GM12878 (cell line): ENCODE data around the gene CWF19L2. TPM values are rescaled to one million over a fixed set of nuclear protein-coding genes. Genes with fewer than 3 reads are reported as not detected.
"Not testable (repeated sequence)": the region's sequence is repeated elsewhere in the genome, so short reads cannot be mapped to it uniquely, and the experiment has no call there.

Experiments used
- ATAC-seq: fragments of 200-7000 bp; cut with Tn5 transposase; 3 replicates; pipeline ENCODE4 v1.9.1; 2020; ENCODE audit warnings: mild to moderate bottlenecking, moderate library complexity
- BruUV-seq: library from RNA; stranded (reverse); fragments of 400-500 nt; replicated peaks from 2 replicates; lab custom pipeline; 2021; lab: Mats Ljungman, UMichigan
- CTCF ChIA-PET: fragments of 300-600 bp; sonication (Branson Sonifier 250); formaldehyde crosslinking; extraction: SDS; loops from one replicate; lab custom pipeline; 2021; ENCODE audit warnings: inconsistent platforms; lab: Yijun Ruan, JAX
- POLR2A ChIA-PET: fragments of 350-600 bp; formaldehyde crosslinking; extraction: SDS; loops from one replicate; lab custom pipeline; 2021; ENCODE audit warnings: inconsistent platforms; lab: Charles Lee
- RAD21 ChIA-PET: fragments of 300-600 bp; sonication (Branson Sonifier 250); formaldehyde crosslinking; loops from one replicate; lab custom pipeline; 2023; ENCODE audit warnings: antibody characterized with exemption; ENCODE audit not compliant: unreplicated experiment; lab: Charles Lee
- SMC1A ChIA-PET: fragments of 300-600 bp; sonication (Branson Sonifier 250); formaldehyde crosslinking; loops from one replicate; lab custom pipeline; 2023; ENCODE audit not compliant: unreplicated experiment, uncharacterized antibody; lab: Charles Lee
- DNase-seq: peaks from one replicate; pipeline ENCODE4 v3.0.0-alpha.2; 2011; ENCODE audit warnings: low read depth, low spot score
- FAIRE-seq: peaks from 3 replicates; lab custom pipeline; 2011; peaks lifted over from hg19 to GRCh38; lab: Jason Lieb, UNC
- H2AFZ ChIP-seq: 2 replicates; pipeline ENCODE4 v1.6.0; 2011; ENCODE audit warnings: low read depth, low read length, control low read depth; ENCODE audit not compliant: control insufficient read depth
- H3K27ac ChIP-seq: 2 replicates; pipeline ENCODE4 v1.5.1; 2011; ENCODE audit warnings: control low read depth; ENCODE audit not compliant: control insufficient read depth, insufficient read depth
- H3K27me3 ChIP-seq, 2 experiments: replicated peaks in 1 of 2; 2 replicates each; pipeline versions ENCODE4 v1.6.0 to v1.6.1; 2011; ENCODE audit warnings: low read length in 1 of 2; ENCODE audit not compliant: control insufficient read depth in 2 of 2, insufficient read depth in 2 of 2
- H3K36me3 ChIP-seq, 2 experiments: 2 replicates each; pipeline ENCODE4 v1.5.1; 2011; ENCODE audit warnings: low read length in 1 of 2; ENCODE audit not compliant: control insufficient read depth in 2 of 2, insufficient read depth in 2 of 2
- H3K4me1 ChIP-seq: 2 replicates; pipeline ENCODE4 v1.6.1; 2011; ENCODE audit warnings: mild to moderate bottlenecking, low read length, moderate library complexity, mixed read lengths; ENCODE audit not compliant: control insufficient read depth, insufficient read depth
- H3K4me2 ChIP-seq: 2 replicates; pipeline ENCODE4 v1.6.0; 2011; ENCODE audit warnings: control low read depth; ENCODE audit not compliant: control insufficient read depth, insufficient read depth
- H3K4me3 ChIP-seq: fragments of 200-600 bp; sonication (generic); 2 replicates; pipeline ENCODE4 v1.5.1; 2016
- H3K79me2 ChIP-seq: 2 replicates; pipeline ENCODE4 v1.6.0; 2011; ENCODE audit warnings: low read length; ENCODE audit not compliant: control insufficient read depth, insufficient read depth
- H3K9ac ChIP-seq: 2 replicates; pipeline ENCODE4 v1.8.0; 2011; ENCODE audit warnings: low read length, control low read depth, mixed read lengths; ENCODE audit not compliant: control insufficient read depth, insufficient read depth
- H3K9me3 ChIP-seq: replicated peaks from 3 replicates; pipeline ENCODE4 v1.5.1; 2011; ENCODE audit warnings: mild to moderate bottlenecking, low read length; ENCODE audit not compliant: control insufficient read depth, insufficient read depth
- H4K20me1 ChIP-seq: 2 replicates; pipeline ENCODE4 v1.6.0; 2011; ENCODE audit not compliant: control insufficient read depth, insufficient read depth
- BRCA1 ChIP-seq: IDR thresholded peaks from 2 replicates; pipeline ENCODE4 v1.6.1; 2011; ENCODE audit warnings: low read depth, low read length, improper control_type of control experiment
- CREB1 ChIP-seq: IDR thresholded peaks from 2 replicates; pipeline ENCODE4 v1.6.1; 2012; ENCODE audit warnings: low read depth, mild to moderate bottlenecking, inconsistent platforms
- EED ChIP-seq: sonication (generic); IDR thresholded peaks from 2 replicates; pipeline ENCODE4 v1.6.1; 2016; ENCODE audit warnings: antibody characterized with exemption, low read depth
- MYB ChIP-seq: fragments of 150-350 bp; IDR thresholded peaks from 2 replicates; pipeline ENCODE4 v1.6.1; 2014; ENCODE audit warnings: mild to moderate bottlenecking, low read depth, low read length, borderline replicate concordance
- NFYB ChIP-seq: IDR thresholded peaks from 2 replicates; pipeline ENCODE4 v1.6.1; 2011; ENCODE audit warnings: low read depth, mild to moderate bottlenecking, low read length, improper control_type of control experiment, moderate library complexity; ENCODE audit not compliant: insufficient read depth
- PBX3 ChIP-seq: IDR thresholded peaks from 2 replicates; pipeline ENCODE4 v1.6.1; 2011; ENCODE audit warnings: mild to moderate bottlenecking, low read depth, low read length, moderate library complexity; ENCODE audit not compliant: insufficient replicate concordance
- RCOR1 ChIP-seq: conservative IDR thresholded peaks from 2 replicates; pipeline ENCODE4 v1.6.1; 2012; ENCODE audit warnings: low read depth, low read length, improper control_type of control experiment
- RFX5 ChIP-seq: IDR thresholded peaks from 2 replicates; pipeline ENCODE4 v1.6.1; 2011; ENCODE audit warnings: low read depth, low read length, improper control_type of control experiment
- TCF3 ChIP-seq: IDR thresholded peaks from 2 replicates; pipeline ENCODE4 v1.6.1; 2012; ENCODE audit warnings: low read depth, mild to moderate bottlenecking, low read length, borderline replicate concordance; ENCODE audit not compliant: insufficient read depth
- TCF7 ChIP-seq: IDR thresholded peaks from 2 replicates; pipeline ENCODE4 v1.6.1; 2014; ENCODE audit warnings: antibody characterized with exemption, borderline replicate concordance
- ZBTB4 ChIP-seq: fragments of 450-650 bp; formaldehyde crosslinking; IDR thresholded peaks from 2 replicates; pipeline ENCODE4 v1.4.0; 2022; ENCODE audit warnings: mild to moderate bottlenecking, moderate library complexity
- WGBS: methylation state at CpG from one replicate; pipeline ENCODE4 v1.1.6; 2016; ENCODE audit warnings: low lambda C conversion rate; ENCODE audit not compliant: insufficient replicate concordance, insufficient coverage; ENCODE audit errors: missing lambda C conversion rate; 5-methylcytosine and 5-hydroxymethylcytosine counted together
- in situ Hi-C: fragments of 300-500 bp; cut with MboI; formaldehyde crosslinking; loops from 9 replicates; pipeline ENCODE4 v1.14.3; 2018; ENCODE audit warnings: mixed read lengths
- intact Hi-C: fragments of 100-400 bp; cut with micrococcal nuclease; formaldehyde crosslinking; loops from one replicate; pipeline ENCODE4 v1.14.2; 2022; ENCODE audit not compliant: unreplicated experiment
- polyA plus RNA-seq, 11 experiments: library from polyadenylated mRNA; depleted of rRNA in 4 of 11; unstranded in 6 of 11; stranded (reverse) in 5 of 11; fragments of >200 nt; fragmentation: Nextera tagmentation in 4 of 11; fragmentation: Illumina TruSeq in 1 of 11; extraction: Ambion mirVana in 4 of 11; extraction: Trizol in 1 of 11; gene quantifications; 1 replicate in 1 of 11; 2 replicates in 10 of 11; pipeline versions ENCODE4 v1.2.1 to v1.2.3, GENCODE V29; 2011 to 2016; ENCODE audit warnings: inconsistent platforms in 2 of 11, missing spikeins in 2 of 11, low read depth in 1 of 11
- total RNA-seq, 4 experiments: library from RNA; depleted of rRNA in 3 of 4; stranded (reverse); fragments of >200 nt in 3 of 4; fragmentation: Illumina TruSeq in 1 of 4; extraction: Trizol in 1 of 4; gene quantifications; 2 replicates each; pipeline versions ENCODE4 v1.2.1 to v1.2.3, GENCODE V29; 2013 to 2021

The CWF19L2 gene
- total and polyA plus RNA-seq, 10 of the 15 experiments (the other 5 are each of a cell fraction or from before 2014, with no cell fraction given): 4.5 to 18.8 (median 7.2) TPM

- CTCF ChIA-PET, DNase-seq, H3K79me2 ChIP-seq, H2AFZ ChIP-seq, SMC1A ChIA-PET: not testable (repeated sequence)
- TF ChIP-seq NFYB: peak; percentile 56
- TF ChIP-seq, all 136 proteins: peak for 1; not testable (repeated sequence) for 135
- POLR2A ChIA-PET, H3K36me3 ChIP-seq, ATAC-seq, H3K9ac ChIP-seq, RAD21 ChIA-PET, H4K20me1 ChIP-seq, BruUV-seq, intact Hi-C loops, FAIRE-seq, H3K27me3 ChIP-seq, H3K27ac ChIP-seq, H3K4me1 ChIP-seq, in situ Hi-C loops, H3K9me3 ChIP-seq, H3K4me2 ChIP-seq, H3K4me3 ChIP-seq: not testable (repeated sequence)
- 84% methylated on average over 7 of the region's 7 CpGs for WGBS
Measured at GRCh38 chr11:107497371-107497770, 39.7 kb upstream of the CWF19L2 start.

GRCh38 chr11:107496011-107496410 lies 38.4 kb upstream of the CWF19L2 start:
- ChIA-PET CTCF (interaction anchor here (1.0 kb wide), 1 partner anchor 14 kb away, joined by 3 read pairs; no protein-coding TSS in a partner anchor), POLR2A (no interaction called here), SMC1A (interaction anchor here (1.9 kb wide), 1 partner anchor 11 kb away, joined by 6 read pairs; no protein-coding TSS in a partner anchor), RAD21 (no interaction called here)
- no TSS peak for BruUV-seq
- Histone ChIP-seq H3K4me2 (no peak overlapping the region), H3K9me3 (no peaks in the 10 kb centered on the region), H3K9ac (no peak overlapping the region), H2AFZ (no peak overlapping the region), H3K27ac (no peak overlapping the region), H3K36me3 (no peaks in the 10 kb centered on the region), H3K4me3 (no peak overlapping the region), H3K4me1 (no peaks in the 10 kb centered on the region), H4K20me1 (no peaks in the 10 kb centered on the region), H3K27me3 (no peaks in the 10 kb centered on the region), H3K79me2 (no peaks in the 10 kb centered on the region)
- WGBS: 45% methylated on average over 4 of the region's 4 CpGs
- DNase-seq (no peak), ATAC-seq (no peak), FAIRE-seq (no peak)
- in situ Hi-C loops (no loop called here), intact Hi-C loops (no loop called here)
- TF ChIP-seq BRCA1 (no peak), PBX3 (no peak), EED (no peak), RFX5 (no peak), RCOR1 (no peak), ZBTB4 (no peak), CREB1 (no peak), TCF7 (no peak), TCF3 (no peak), MYB (no peak)
